Lower leg skin (tissue), 4 donors: ENCODE measurements around the gene GPRC5B. TPM values are rescaled to one million over a fixed set of nuclear protein-coding genes. Genes with fewer than 3 reads are reported as not detected.
A peak's percentile ranks its signal among the peaks of the same experiment; 100 is the strongest.

Experiments
- DNase-seq, 2 donors: peaks; one replicate each; pipeline ENCODE4 v3.0.0-alpha.2; 2019; ENCODE audit warnings: low spot score in 2 of 2
- H3K4me3 ChIP-seq: fragments of 200-600 bp; sonication (generic); 2 replicates; pipeline ENCODE4 v1.5.1; 2017; ENCODE audit warnings: mild to moderate bottlenecking, low read depth; ENCODE audit not compliant: poor library complexity, severe bottlenecking
- POLR2A ChIP-seq, 2 donors: fragments of 450-650 bp; IDR thresholded peaks; one replicate each; pipeline ENCODE4 v1.6.1; 2016 to 2017; ENCODE audit warnings: antibody characterized with exemption in 2 of 2, mild to moderate bottlenecking in 1 of 2, moderate library complexity in 1 of 2
- WGBS, 2 donors: methylation state at CpG; one replicate each; pipeline ENCODE4 v1.1.5; 2018; 5-methylcytosine and 5-hydroxymethylcytosine counted together
- intact Hi-C: fragments of 100-400 bp; cut with DNase I; formaldehyde crosslinking; loops from one replicate; pipeline ENCODE4 v1.15.0; 2023; ENCODE audit warnings: low total_unique reads
- total RNA-seq, 4 donors: library from RNA; depleted of rRNA; stranded (reverse); fragments of >200 nt; gene quantifications; one replicate each; pipeline ENCODE4 v1.1.0, GENCODE V29; 2016
- TF ChIP-seq, protein P1 (sequence below), 3 donors: fragments of 450-650 bp; IDR thresholded peaks; one replicate each; pipeline ENCODE4 v1.5.1; 2016; ENCODE audit warnings: antibody characterized with exemption in 3 of 3, mild to moderate bottlenecking in 3 of 3, moderate library complexity in 2 of 3

GPRC5B gene
- total RNA-seq, 4 donors from 2014 or later = 5.0 to 16.6 (median 9.5) TPM

DNA sequence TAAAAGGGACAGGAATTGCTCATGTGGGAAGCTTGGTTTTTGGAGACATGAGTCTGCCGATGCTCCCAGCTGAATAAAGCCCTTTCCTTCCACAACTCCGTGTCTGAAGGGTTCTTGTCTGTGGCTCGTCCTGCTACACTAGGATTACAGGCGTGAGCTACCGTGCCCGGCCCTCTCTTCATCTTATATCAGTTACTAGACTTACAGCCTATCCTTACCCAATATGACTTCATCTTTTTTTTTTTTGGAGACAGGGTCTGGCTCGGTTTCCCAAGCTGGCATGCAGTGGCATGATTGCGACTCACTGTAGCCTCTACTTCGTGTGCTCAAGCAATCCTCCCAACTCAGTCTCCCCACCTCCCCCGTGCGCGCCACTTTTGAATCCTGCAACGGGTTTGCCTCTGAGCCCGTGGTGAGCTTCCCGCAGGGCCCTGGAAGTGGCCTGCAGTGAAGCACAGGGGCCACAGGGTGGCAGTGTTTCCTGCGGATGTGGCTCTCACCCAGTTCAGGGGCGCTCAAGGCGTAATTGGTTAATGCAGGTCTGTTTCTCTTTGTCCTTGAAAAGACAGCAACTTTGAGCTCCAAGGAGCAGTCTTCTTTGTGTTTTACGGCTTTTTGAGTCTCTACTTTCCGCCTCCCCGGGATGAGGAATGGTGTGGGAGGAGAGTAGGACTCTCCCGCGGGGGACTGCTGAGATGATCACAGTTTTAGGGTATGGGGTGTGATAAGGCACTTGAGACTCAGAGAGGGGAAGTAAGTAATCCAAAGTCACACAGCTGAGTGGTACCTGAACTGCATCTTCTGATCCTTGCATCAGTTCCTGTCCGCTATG lies 22.7 kb upstream of the GPRC5B start:
- intact Hi-C loops = no loop called here
- WGBS, 2 donors = 26 to 31% methylated on average over 23 to 24 of the region's 24 CpGs
- no peak overlapping the region for H3K4me3 ChIP-seq
- TF ChIP-seq, protein P1, sequence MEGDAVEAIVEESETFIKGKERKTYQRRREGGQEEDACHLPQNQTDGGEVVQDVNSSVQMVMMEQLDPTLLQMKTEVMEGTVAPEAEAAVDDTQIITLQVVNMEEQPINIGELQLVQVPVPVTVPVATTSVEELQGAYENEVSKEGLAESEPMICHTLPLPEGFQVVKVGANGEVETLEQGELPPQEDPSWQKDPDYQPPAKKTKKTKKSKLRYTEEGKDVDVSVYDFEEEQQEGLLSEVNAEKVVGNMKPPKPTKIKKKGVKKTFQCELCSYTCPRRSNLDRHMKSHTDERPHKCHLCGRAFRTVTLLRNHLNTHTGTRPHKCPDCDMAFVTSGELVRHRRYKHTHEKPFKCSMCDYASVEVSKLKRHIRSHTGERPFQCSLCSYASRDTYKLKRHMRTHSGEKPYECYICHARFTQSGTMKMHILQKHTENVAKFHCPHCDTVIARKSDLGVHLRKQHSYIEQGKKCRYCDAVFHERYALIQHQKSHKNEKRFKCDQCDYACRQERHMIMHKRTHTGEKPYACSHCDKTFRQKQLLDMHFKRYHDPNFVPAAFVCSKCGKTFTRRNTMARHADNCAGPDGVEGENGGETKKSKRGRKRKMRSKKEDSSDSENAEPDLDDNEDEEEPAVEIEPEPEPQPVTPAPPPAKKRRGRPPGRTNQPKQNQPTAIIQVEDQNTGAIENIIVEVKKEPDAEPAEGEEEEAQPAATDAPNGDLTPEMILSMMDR (IDR thresholded peaks at IDR 0.05) = peak in 1 of 3 donors; percentile 34
- no peak for TF ChIP-seq POLR2A (IDR thresholded peaks at IDR 0.05)
- DNase-seq = peak; percentile 27 to 90

GRCh38 chr16:19901164-19901563 lies 16.5 kb upstream of the GPRC5B start:
- DNase-seq = no peak
- TF ChIP-seq, protein P1 (IDR thresholded peaks at IDR 0.05) = no peak
- TF ChIP-seq POLR2A (IDR thresholded peaks at IDR 0.05) = no peak
- H3K4me3 ChIP-seq = no peak overlapping the region
- intact Hi-C loops = loop anchor here (5.0 kb wide), 1 partner anchor 491 kb away; no protein-coding TSS in a partner anchor
- WGBS, 2 donors = 78 to 80% methylated on average over 7 of the region's 7 CpGs

DNA sequence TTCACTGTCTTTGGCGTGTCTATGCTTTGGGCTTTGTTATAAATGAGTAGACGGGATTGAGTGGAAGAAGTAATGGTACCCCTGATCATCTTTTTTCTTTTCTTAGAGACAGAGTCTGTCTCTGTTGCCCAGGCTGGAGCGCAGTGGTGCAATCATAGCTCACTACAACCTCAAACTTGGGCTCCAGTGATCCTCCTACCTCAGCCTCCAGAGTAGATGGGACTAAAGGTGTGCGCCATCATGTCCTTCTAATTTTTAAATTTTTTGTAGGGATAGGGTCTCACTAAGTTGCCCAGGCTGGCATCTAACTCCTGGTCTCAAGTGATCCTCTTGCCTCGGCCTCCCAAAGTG lies 14.9 kb upstream of the GPRC5B start:
- WGBS, 2 donors = 56 to 62% methylated on average over 5 of the region's 5 CpGs
- DNase-seq = no peak
- intact Hi-C loops = no loop called here
- no peak overlapping the region for H3K4me3 ChIP-seq
- TF ChIP-seq, protein P1 (IDR thresholded peaks at IDR 0.05) = no peak
- TF ChIP-seq POLR2A (IDR thresholded peaks at IDR 0.05) = no peak

- DNase-seq = peak in 1 of 2 donors; percentile 56
- no peak for TF ChIP-seq POLR2A (IDR thresholded peaks at IDR 0.05)
- TF ChIP-seq, protein P1 (IDR thresholded peaks at IDR 0.05) = no peak
Measured at GRCh38 chr16:19898924-19899604, 14.4 kb upstream of the GPRC5B start.

DNA sequence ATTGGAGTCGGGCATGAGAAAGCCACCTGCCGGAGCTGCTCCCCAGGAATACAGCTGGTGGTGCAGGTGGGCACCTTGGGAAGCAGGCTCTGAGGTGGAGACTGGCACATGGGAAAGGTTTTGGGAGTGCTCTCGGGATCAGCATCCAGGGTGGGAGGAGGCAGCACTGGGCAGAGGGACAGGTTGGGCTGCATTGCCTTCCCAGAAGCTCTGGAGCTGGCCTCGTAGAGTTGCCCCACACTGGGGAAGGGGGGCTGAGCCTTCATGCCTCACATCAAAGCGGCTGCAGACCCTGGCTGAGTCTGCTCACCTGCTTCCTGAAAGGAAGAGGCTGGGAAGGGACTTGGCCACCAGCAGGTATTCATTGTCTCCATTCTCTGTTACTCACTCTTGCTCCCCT lies 13.5 kb upstream of the GPRC5B start:
- DNase-seq = no peak
- TF ChIP-seq POLR2A (IDR thresholded peaks at IDR 0.05) = no peak
- TF ChIP-seq, protein P1 (IDR thresholded peaks at IDR 0.05) = no peak
- no peak overlapping the region for H3K4me3 ChIP-seq
- WGBS, 2 donors = 48 to 68% methylated on average over 5 of the region's 5 CpGs
- intact Hi-C loops = no loop called here

More at GRCh38 chr16:19898924-19899604, 14.4 kb upstream of the GPRC5B start:
- intact Hi-C loops = no loop called here
- WGBS, 2 donors = 12% methylated on average over 13 of the region's 13 CpGs
- H3K4me3 ChIP-seq = no peak overlapping the region
